HG02610 (cell line): ENCODE data around the gene C12orf60.
A peak's percentile ranks its signal among the peaks of the same experiment; 100 is the strongest.

Experiments used
- ATAC-seq: cut with Tn5 transposase; IDR thresholded peaks from one replicate; pipeline ENCODE4 v1.9.1; 2021; ENCODE audit warnings: mild to moderate bottlenecking, moderate library complexity; ENCODE audit not compliant: unreplicated experiment

The C12orf60 gene

DNA sequence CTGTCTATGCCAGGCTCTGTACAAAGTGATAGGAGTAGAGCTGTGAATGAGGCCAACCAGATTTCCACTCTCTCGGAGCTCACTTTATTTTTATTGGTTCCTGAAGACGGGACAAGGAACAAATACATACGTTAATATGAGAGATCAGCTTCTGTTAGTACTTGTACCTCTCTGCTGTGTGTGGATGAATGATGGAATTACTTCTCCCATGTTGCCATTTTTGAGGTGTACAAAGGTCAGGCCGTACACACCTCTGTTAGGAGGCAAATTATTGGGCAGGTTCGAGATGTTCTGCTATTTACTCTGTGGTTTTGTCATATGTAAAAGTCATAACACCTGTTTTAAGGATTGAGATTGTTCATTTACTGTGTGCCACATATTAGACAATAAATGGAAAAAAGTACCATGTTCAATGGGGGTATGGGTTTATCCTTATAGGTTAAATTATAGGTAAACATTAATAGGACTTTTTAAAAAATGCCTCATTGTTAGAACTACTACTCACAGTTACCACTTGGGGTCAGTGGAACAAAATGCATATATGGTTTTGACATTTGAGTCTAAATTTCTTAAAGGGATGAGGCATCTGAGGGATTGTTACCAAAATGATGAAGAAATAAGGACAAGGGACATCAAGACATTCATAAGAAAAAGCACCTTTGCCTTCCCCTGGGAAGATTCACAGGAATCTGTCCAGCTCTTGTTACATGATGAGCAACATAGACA, 27.1 kb upstream of the C12orf60 start:
- no peak for ATAC-seq

DNA sequence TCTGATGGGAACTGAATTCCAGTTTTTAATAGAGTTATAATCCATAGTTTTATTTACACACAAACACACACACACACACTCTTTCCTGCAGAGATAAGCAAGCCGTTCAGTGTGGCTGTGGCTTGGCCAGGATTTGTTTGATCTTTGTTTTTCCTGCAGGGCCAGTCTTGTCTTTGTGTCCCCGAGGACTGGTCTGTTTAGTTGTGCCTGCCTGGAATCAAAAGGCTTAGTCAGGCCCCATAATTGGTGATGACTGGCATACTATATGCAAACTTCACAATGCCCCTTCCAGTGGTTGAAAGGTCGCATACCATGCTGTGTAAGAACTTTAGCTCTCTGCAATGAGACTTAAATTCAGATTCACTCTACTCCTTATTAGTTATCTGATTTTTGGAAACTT, 26.2 kb upstream of the C12orf60 start:
- ATAC-seq: no peak

DNA sequence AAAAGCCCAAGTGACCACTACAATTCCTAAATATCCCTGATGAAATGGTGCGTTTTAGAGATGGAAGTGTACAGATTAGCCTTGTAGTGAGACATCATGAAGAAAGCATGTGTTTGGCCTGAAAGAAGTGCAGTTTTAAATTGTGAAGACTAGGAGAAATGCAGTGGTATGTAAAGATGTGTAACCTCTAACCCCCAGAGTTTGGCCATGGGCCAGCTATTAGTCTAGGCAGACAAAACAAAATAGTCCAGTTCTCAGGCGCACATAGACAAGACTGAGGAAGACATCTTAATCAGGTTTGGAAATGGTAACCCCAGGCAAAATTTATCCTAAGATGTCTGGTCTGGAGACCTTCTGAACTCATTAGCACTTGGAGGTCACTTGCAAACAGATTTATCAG, 23.6 kb upstream of the C12orf60 start:
- no peak for ATAC-seq

DNA sequence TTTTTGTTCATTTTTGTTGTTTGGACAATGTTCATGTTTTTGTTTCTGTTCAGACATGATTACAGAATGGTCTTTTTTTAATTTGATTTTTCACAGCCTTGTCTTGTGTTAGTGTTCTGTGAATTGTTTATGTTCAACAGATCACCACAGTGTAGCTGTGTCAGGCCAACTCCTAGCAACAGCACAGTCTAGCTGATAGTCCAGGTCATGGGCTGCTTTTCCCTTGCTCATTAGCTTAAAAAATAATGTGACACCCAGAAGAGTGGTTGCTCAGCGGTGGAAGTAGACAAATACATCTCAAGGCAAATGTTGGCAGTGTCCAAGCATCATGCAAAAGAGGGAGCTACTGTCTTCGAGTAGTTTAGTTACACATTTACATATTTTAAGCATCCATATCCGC, 22.6 kb upstream of the C12orf60 start:
- no peak for ATAC-seq

DNA sequence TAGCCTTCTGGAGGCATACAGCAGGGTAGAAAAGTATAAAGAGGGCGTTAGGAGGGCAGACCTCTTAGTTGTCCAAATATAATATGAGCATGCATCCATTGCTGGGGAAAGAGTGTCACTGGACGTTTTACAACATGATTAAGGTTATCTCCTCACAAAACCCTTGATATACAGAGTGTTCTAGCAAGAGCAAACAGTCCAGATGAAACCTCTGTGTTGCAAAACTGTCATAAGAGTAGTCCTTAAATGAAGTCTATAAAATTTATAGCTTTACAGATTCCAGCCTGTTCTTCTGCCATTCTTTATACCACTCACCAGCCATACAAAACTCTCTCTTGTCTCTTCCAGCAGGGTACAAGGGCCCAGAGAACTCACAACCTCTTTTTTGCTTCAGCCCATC, 21.9 kb upstream of the C12orf60 start:
- ATAC-seq: no peak

DNA sequence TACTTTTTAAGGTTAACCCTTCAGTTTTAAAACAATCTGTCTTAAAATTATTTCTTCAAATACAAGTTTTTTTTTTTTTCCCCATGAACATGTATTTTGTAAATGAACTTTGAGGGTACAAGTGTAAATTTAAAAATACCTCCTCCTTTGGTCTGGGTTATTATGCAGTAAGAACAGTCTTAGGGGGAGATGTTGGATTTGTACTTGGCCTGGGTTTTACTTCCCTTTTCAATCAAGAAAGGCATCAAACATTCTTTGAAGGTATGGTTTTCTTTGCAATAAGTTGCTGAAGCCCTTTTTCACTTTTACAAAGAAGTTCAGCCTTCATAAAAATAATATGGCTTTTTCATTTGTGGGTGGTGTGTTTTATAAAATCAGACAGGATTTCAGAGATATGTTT, 20.7 kb upstream of the C12orf60 start:
- ATAC-seq: no peak

DNA sequence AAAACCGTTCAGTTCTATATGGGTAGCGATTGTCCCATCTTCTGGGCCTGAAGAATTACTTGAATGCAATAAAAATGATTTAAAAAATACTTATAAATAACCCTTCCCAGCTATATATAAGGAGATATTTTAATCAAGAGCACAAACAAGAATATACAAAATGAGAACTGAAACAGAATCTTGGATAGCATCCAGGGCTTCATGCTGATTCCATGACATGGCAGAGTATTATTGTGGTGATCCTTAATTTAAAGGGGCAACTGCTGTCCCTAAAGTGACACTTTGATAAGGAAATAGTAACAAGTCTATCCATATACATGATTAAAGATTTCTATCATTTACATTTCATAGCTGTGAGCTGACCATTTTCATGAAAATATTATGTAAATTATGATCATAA, 19.0 kb upstream of the C12orf60 start:
- ATAC-seq: no peak

DNA sequence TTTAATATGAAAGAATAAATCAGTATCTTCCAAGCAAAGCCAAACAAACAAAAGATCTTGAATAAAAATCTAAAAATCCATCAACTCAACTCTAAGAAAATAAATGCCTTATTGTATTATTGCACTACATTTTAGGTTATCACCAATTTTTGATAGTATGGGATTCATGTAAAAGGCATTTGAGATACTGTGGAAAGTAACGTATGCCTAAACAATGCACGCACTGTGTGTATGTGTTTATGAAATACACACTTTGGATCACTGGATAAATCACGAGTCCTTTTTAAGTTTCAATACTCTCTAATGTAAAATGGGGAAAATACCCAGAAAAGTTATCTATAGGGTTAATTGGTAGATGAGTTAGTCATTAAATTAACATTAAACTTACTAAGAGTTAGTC, 17.9 kb upstream of the C12orf60 start:
- no peak for ATAC-seq

DNA sequence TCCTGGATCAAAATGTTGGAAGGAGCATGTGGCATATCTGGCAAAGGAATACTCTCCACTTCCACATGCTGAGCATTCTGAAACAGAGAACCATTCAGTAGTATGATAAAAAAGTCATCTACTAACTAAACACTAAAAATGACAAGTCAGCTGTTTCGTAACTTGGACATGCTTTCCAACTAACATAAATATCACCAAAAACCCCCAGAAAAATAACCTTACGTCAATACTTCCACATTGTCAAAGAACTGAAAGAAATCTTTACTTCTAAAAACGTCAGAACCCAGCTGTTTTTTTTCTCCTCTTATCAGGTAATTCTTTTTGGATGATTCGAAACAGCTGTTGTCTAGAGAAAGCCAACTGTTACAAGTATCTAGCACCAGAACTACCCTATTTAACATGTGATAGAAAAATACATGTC, 8.4 kb upstream of the C12orf60 start:
- peak; percentile 58 for ATAC-seq

DNA sequence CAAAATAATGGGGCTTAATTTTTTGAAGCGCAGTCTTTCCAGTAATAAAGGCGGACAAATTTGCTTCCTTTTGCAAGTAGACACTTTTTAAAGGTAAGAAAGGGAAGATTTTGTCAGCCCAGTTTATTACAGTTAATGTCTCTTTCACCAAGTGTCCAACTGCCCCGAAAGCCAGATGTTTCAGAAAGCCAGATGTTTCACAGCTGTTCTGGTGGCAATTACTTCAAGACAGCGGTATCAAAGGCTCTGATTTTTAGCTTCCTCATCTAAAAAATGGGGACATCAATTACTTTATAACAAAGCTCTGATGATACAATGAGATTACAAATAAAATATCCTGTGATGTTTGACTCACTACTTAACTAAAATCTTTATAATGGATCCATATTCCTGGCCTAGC, 1.2 kb upstream of the C12orf60 start:
- no peak for ATAC-seq

DNA sequence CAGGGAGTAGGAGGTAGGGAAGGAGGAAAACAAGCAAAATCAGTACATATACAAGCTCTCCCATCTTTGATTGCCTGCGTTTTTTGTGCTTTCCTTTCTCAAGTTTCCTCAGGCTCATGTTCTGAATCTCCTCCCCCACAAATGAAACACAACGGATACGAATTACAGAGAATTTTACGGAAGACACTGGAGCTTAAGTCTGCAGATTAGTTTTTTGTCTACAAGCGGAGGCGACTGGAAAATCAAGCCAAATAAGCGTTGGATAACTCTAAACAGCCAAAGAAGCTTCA, 804 bp upstream of the C12orf60 start:
- no peak for ATAC-seq

DNA sequence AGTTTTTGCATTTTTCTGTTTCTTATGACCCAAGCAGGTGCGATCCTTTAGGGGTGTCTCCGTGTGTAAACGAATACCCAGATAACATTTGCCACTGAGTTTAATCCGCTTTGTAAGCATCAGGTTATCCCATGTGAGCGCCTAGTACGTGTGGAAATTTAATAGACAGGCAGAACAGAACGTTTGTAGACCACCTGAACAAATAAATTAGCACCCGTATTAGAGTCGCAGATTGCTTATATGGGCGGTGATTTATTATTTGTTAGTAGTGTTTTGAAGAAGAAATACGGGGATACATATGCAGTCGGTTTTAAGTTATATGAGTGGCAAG, 325 bp downstream of the C12orf60 start:
- ATAC-seq: peak; percentile 15

DNA sequence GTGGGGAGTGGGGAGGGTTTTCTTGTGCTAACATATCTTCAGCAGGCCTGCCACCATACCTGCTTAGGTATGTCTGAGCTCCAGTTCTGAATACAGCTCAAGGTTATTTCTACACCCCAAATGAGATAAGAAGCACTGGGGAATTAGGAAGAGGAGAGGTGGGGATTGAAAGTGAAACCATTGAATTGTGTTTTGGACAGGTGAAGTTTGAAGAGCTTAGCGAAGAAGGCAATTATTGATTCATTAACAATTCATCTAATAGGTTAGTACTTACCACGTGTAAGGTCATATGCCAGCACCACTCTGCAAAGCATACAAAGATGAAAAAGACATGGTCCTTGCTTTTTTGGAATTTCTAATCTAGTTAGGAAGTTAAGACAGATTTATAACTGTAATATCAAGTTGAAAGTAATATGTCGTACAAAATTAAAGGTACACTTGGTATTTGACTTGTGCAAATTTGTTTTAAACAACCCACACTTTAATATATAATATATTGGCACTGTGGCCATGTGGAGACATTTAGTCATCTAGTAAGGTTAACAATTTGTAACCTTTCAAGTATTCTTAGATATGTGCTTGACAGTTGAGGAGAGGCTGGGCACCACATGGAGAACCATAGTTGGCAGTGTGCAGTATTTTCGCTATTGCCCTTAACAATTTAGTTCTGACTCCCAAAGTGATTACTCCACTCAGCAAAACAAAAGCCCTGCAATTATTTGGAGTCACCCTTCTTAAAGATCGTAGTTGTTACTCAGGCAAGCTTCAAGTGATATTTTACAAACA, 6.9 kb downstream of the C12orf60 start:
- no peak for ATAC-seq

DNA sequence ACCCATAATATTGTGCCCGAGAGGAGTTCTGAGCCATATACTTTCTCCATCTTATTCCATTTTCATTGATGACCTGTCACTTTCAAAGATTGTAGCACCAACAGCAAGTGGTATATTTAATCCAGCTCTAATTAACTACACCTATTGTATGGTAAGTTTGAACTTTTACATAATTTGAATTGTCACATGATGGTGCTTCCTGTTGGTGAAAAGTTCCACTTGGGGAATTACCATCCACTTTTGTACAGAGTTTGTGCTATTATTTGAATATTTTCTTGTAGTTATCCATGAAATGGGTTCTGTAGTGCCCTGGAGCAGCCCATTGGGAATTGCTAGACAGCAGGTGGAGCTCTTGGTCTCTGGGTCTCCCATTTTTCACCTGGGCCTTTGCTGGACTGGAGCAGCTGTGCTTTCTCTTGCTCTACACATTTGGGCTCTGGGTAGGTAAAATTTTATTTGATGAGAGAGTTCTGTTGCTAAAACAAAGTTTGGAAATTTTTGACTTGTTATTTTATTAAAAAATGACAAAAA, 7.5 kb downstream of the C12orf60 start:
- ATAC-seq: no peak

DNA sequence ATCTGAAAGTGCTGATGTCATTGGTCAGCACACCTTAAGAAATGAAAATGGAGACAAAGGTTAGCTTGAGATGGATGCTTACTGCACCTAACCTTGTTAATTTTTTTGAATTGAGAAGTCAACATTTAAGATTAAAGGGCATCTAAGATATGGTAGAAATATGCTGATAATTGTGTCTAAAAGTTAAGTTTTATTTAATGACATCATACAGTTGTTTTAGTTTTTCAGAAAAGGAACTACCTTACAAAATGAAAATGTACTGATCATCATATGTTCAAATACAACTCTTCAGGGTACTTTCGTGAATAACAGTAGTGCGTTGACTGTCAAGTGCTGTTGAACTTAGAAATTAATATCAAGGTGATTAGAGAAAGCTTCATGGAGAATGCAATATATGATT, 8.0 kb downstream of the C12orf60 start:
- ATAC-seq: no peak

DNA sequence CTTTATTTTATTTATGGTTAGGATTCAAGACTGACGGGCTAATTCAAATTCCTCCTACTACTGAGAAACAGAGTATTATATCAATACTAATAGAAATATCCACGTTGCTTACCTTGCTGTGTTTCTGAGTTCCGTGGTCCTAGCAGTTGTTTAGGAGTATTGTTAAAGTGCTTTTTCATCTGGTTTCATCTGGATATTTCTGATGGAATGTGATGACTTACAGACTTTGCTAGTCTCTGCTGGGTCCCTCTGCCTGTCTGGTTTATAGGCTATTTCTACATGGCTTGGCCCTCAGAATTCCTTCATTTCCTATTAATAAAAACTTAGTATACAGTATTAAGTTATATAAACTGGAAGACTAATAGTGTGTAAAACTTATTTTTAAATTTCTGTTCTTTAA, 10.5 kb downstream of the C12orf60 start, which contains the start of gene SMCO3:
Gene SMCO3, minus strand, starts transcription at position 169 of the 400 bp plus-strand sequence. CDS start 7,502 bp downstream, outside the sequence.
- ATAC-seq: no peak

DNA sequence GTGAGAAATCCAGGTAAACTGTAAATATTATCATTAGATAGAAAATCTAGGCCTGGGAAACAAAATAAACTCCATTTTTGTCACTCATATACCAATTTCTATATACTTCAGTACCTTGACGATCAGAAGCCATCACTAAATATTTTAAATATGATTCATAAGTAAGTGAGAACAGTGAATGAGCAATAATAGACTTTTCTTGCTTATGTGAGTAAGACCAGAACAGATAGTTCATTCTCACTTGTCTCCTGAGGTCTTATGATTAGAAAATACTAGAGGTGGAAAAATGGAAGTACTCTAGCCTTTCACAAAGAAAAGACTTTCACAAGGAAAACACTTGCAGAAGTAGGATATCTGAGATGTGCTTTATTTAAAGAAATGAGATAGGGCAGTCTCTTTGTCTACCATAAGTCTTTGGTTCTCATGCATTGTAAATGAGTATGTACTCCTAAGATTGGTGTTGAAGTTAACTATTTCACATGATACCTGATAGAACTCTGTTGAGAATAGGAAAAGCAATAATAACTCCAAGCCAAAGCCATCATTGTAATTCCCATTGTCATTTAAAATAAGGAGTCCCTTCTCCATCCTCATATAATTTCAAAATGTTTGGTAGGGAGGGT, 20.7 kb downstream of the C12orf60 start:
- peak; percentile 66 for ATAC-seq

DNA sequence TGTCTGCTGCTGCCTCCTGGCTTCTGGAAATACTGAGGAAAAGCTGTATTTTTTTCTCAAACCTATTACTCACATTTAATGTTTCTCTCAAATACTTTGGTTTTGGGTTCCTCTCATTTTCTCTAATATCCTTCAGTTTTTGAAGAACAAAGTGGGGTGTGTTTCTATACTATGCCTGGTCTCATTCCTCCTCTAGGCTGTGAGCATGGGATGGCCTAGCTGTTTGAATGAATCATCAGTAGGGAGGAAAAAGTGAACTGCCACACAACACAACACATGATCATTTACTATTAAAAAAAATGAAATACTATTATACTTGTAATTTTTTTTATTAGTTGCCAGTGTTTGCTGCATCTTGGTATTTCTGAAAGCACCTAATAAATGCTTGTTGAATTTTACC, 21.8 kb downstream of the C12orf60 start:
- ATAC-seq: no peak

DNA sequence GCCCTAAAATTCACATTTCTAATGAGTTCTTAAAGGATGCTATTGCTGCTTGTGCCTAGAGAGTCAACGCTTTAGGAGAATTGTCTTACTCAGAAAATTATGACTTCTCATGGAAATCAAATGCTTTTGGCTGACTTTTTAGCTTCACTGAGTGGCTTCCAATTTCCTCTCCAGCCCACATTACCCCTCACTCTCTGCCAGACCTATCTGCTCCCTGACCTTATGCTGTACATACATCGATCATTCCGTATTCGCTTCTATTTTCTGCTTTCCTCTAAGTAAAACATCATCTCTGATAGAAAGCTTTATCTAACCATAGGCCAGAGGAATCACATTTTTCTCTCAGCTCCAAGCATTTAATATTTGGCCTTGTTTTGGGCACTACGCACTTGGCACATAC, 23.0 kb downstream of the C12orf60 start:
- no peak for ATAC-seq

DNA sequence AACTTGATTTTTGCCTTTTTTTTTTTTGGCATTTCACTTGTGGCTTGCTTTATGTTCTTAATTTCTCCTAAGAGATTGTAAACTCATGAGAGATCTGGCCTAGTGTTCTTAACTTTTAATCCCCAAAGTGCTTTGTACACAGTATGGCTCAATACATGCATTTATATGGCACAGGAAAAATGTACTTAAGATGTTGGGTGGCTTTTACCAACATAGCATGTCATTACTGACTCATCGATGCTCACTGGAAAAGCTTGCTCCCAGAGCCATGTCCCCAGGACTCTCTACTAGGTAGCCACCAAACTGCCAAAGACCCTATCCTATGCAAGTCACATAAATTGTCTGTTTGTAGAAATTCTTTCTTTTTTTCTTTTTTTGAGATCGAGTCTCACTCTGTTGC, 23.6 kb downstream of the C12orf60 start:
- ATAC-seq: no peak

DNA sequence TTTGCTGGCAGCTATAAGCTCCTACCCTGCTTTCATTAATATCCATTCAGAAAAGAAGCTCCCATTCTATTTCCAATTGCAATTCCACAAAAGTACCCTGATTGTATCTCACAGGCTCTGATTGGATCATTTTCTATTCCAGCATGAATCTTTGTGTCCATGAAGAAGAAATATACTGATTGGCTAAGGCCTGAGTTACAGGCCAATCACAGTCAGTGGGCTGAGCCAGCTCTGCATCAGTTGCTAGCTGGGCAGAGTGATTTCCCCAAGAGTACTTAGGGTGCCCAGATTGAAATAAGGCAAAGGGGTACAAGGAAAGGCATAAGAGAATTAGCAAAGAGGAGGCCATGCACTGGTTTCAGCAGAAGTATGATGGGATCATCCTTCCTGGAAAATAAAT, 25.4 kb downstream of the C12orf60 start:
- ATAC-seq: no peak

DNA sequence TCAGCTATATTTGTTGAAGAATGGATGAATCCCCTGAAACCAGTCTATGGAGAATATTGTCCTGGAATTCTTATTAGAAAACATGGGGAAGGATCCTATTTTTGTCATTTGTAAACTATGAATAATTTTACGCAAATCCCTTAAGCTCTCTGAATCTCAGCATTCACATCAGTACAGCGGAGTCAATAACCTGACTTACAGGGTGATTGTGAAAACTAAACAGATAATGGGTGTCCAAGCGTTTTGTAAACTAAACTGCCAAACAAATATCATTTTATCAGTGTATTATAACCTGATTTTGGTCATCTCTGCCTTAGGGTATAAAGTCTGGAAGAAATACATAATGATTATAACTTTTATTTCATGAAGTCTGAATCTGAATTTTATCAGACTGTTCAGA, 29.9 kb downstream of the C12orf60 start:
- ATAC-seq: no peak
